Stimulated activated CD4-positive, alpha-beta T cell treated with anti-CD3 and anti-CD28 coated beads, Interleukin-15, amount 100 ng/mL, for 1 hour (primary cell): Measurements from ENCODE around the gene TSPYL4.

Experiments used
- DNase-seq, 2 donors: peaks; one replicate each; pipeline ENCODE4 v3.0.0-alpha.2; 2020; ENCODE audit warnings: low read depth in 1 of 2, low spot score in 1 of 2

The TSPYL4 gene

DNA sequence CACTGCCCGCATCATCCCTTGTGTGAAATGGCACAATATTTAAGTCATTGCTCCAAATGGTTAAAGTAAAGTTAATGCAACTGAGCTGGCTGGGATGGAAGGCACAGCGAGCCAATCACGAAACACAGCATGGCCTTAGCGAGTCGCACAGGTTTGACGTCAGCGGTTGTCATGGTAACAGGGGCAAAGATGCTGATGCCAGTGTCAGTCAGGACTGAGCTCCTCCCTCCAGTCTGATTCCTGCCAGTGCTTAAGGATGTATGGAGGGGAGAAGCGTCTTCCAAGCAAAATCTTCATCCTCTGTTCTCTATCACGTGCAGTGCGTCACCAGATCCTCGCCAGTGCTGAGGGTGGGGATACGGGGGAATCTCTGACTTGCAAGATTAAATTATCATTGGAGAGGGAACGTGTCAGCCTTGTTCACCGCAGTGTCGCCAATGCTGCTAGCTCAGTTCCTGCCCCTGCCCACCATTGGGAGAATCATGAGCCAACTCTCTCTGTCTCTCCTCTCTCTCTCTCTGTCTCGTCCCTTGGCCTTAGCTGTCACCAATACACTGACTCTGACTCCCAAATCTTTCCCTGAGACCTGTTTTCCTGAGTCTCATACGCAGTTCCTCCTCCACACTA, 24.5 kb downstream of the TSPYL4 start:
- DNase-seq: no peak

- DNase-seq: no peak
Observed at GRCh38 chr6:116223355-116223754, 30.5 kb downstream of the TSPYL4 start.

GRCh38 chr6:116221911-116222310, 32.0 kb downstream of the TSPYL4 start:
- no peak for DNase-seq

DNA sequence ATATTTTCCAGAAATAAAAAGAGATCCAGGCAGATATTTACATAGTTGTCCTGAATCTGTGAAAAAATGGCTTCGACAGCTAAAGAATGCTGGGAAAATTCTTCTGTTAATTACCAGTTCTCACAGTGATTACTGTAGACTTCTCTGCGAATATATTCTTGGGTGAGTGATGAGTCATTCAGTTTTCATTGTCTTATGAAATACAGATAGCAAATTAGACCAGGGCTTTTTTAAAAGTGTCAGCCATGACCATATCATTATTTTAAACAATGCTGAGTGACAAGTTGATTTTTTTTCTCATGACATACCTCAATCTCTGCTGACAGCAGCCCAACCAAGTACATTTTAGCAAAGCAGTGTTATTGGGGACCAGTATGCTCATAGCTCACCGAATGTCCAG, 32.8 kb downstream of the TSPYL4 start:
- no peak for DNase-seq

GRCh38 chr6:116218866-116219265, 35.0 kb downstream of the TSPYL4 start:
- DNase-seq: no peak

DNA sequence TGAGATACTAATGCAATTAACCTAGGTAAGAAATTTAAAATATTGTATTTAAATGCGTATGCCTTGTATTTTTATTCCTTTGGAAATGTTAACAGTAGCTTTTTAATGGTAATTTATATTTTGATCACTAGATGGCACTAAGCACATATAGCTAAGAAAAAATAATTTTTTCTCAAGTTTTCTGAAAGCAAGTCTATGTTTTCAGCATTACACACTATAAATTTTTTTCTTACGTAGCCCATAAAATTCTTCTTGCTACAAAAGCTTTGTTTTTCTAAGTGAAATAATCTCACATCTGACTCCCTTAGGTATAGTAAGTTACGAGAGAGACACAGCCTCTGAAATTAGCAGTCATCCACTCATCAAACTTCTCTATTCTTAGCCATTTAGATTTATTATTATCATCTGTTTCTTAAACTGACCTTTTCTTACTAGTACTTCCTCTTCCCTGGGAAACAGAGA, 35.7 kb downstream of the TSPYL4 start:
- no peak for DNase-seq

DNA sequence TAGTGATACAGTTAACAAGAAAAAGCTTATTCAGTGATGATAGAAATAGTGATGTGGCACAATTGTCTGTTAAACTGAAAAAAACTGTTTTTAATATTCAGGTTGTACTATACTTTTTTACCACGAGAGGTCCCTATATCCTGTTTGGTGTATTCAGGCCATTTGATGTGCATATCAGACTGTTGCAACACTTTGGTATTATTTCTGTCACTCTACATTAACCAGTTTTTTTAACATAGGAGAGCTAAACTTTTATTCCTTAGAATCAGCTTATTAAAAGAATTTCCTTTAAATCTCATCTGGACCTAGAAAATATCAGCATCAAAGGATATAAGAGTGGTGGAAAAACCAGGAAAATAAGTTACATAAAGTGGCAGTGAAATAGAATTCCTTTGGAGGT, 36.8 kb downstream of the TSPYL4 start:
- no peak for DNase-seq

- DNase-seq: no peak
Observed at GRCh38 chr6:116215414-116215813, 38.5 kb downstream of the TSPYL4 start.

- DNase-seq: no peak
Observed at GRCh38 chr6:116214681-116215080, 39.2 kb downstream of the TSPYL4 start.

DNA sequence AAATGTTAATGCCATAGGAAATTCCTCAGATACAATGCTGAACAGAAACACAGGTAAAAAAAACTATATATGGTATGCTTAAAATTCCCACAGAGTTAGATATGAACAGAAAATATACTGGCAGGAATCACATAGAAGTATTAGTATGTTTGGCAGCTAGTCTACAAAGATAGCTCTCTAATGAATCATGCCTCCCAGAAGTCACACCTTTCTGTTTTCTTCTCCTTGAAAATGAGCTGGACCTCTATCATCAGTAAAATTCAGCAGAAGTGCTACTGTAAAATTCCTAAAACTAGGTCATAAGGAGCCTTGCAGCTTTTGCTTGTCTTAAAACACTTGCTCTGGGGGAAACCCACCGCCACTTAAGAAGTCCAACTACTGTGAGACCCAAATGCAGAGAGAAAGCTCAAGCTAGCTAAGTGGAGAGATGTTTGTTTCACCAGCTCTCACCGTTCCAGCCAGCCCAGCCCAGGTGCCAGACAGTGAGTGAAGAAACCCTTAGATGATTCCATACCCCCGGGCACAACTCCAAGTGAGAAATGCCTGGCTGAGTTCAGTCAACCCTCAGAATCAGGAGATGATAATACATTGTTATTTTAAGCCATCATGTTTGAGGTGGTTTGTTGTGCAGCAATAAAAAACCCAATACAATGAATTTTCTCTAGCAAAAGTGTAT, 43.0 kb downstream of the TSPYL4 start:
- no peak for DNase-seq

- DNase-seq: no peak
Observed at GRCh38 chr6:116210316-116210715, 43.6 kb downstream of the TSPYL4 start.

DNA sequence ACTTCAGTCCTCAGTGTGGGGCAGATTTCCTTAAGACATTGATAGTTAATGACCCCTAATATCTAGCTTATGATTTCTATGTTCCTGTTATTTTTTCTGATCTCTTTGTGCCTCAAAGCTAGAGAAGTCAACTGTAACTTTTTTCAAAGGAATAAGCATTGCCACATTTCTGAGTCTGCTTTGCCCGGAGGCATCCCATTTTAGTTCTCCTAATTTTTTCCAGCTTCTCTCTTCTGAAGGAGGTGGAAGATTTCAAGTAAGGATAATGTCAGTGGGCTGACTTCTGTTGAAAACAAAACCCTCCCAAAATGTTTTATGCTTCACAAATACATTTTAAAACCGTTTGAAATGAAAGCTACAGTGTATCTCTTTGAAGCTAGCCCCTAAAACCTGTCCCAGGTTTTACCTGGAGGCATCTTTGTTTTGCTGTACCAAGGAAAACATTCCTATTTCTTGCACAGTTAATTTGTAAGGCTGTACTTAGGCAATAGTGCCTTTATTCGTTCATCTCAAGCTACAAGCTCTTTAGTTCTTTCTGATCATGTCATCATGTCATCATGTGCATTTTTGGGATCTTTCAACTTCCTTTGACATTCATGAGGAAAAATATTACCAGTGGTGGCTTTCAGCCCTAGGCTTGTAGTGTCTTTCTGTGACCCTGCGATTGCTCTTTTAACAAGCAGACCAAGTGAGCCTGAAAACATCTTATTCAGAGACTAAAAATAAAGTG, 45.7 kb downstream of the TSPYL4 start:
- DNase-seq: no peak

GRCh38 chr6:116206231-116206903, 47.5 kb downstream of the TSPYL4 start:
- no peak for DNase-seq

DNA sequence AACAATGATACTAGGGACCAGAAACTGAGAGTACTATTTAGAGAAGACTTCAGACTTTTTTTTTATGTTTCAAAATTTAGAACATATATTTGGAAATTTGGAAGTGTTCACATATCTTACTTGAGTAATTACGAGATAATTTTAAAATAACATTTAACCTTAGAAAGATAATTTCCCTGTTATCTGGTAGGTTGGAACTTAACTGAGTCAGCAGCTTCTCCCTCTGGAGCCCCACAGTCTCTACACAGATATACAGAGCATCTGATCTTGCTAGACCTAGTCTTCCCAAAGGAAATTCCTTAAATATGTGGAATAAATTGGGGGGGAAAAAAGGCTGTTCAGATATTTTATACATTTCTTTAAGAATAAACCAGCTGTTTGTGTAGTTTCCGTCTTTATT, 48.6 kb downstream of the TSPYL4 start:
- no peak for DNase-seq

DNA sequence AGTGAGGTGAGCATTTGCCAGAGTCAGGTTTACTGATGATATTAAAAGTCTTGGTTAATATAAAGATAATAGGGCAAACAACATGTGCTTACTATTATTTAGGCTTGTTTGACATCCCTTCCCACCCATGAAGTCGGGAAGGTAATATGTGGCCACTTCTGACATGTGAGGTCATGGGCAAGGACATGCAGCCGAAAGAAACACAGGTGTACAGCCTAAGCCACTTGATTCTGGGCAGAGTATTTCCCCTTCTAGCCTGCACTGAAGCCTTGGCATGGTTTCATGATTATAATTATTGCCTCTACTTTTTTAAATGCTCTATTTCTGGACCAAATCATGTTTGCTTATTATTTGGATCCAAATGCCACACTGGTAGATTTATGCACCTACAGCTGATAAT, 52.3 kb downstream of the TSPYL4 start:
- no peak for DNase-seq

- DNase-seq: no peak
Observed at GRCh38 chr6:116200619-116201249, 53.1 kb downstream of the TSPYL4 start.
